ENCODE measurements around the gene MAGI2.
"Not testable (repeated sequence)": the region's sequence is repeated elsewhere in the genome, so short reads cannot be mapped to it uniquely, and the experiment has no call there.

The MAGI2 gene

DNA sequence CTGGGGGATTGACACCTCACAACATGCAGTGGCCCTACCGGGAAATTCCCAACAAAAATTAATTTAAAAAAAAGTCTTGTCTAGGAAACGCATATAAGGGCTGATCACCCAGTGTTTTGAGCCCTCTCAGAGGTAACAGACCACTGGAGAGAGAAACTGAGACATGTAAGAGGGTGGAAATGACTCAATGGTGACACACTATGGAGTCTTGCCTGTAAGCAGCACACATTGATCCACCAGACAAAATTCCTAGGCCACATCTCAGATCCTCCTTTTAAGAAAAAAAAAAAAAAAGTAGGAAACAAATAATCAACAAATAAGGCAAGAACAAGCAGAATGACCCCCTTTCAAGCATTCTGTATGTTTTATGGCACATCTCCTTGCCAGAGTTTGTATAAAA is 296.2 kb downstream of the MAGI2 start:
- DNase-seq (ENCODE audit: low spot score), result no peak

- no peak for DNase-seq (ENCODE audit: low spot score)
These were observed 303.6 kb downstream of the MAGI2 start for GRCh38 chr7:79149831-79150230.

GRCh38 chr7:79142706-79143105 is 310.8 kb downstream of the MAGI2 start:
- DNase-seq (ENCODE audit: low spot score), result no peak

GRCh38 chr7:79141252-79141651 is 312.2 kb downstream of the MAGI2 start:
- DNase-seq (ENCODE audit: low spot score), result no peak

DNA sequence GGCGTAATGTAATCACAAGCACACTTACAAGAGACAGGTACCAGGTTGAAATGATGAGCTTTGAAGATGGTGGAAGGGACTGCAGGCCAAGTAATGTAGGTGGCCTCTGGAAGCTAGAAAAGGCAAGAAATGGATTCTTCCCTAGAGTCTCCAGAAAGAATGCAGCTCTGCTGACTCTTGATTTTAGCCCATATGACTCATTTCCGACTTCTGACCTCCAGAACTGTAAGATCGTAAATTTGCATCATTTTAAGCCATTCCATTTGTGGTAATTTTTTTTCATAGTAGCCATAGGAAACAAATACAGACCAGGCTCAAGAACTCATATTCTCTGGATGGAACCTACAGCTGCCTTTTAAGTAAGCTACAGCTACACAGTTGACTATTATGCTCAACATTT is 315.5 kb downstream of the MAGI2 start:
- no peak for DNase-seq (ENCODE audit: low spot score)

GRCh38 chr7:79132844-79133451 is 320.5 kb downstream of the MAGI2 start:
- no peak for DNase-seq (ENCODE audit: low spot score)

DNA sequence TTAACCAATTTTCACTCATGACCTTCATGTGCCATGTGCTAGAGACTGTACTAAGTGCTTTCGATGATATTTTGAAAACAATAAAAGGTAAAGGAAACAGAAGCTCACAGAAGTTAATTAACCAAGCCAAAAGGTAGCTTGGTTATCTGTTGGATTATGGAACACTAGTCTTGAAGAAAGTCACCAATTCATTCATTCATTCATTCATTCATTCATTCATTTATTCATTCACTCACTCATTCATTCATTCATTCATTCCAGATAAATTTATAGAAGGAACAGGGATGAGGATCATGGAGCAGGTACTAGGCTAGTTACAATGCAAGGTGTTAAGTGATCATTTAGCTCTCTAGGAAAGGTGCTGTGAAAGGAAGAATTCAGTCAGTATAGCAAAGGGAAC is 322.8 kb downstream of the MAGI2 start:
- no peak for DNase-seq (ENCODE audit: low spot score)

- no peak for DNase-seq (ENCODE audit: low spot score)
These were observed 329.1 kb downstream of the MAGI2 start for GRCh38 chr7:79124331-79124730.

DNA sequence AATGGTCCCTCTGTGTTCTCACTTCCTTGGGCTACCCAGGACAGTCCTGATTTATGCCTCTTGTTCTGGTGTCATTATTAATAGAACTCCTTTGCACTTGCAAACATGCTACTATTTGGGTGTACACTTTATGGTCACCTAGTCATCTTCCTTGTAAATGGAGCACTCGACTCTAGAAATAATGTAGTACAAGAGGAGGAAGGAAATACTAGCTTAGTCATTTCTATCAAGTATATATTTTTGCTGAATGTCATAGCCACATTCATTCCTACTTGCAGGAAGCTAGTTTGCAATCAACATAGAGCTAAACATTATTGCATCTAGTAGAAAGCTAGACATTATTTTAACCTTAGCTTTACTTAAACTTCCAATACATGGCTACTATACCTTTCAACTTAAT is 335.3 kb downstream of the MAGI2 start:
- DNase-seq (ENCODE audit: low spot score), result no peak

DNA sequence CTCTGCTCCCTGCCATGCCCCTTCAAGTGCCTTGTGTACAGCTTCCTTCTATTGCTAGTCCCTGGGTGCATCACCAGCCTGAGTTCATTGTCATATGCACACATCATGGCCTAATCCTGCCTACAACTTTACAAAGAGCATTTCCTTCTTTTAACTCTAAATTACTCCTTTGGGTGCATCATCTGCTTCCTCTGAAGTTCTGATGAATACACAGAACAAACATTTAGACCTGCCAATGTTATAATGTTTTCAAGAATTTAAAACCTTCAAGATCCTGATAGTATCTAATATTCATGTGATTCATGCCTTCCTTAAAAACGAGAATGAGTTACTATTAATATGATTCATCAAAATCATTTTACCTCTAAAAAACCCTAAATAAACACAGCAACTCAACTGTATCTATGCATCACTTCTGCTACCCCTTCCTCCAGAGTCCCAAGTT is 357.1 kb downstream of the MAGI2 start:
- DNase-seq (ENCODE audit: low spot score), result no peak

DNA sequence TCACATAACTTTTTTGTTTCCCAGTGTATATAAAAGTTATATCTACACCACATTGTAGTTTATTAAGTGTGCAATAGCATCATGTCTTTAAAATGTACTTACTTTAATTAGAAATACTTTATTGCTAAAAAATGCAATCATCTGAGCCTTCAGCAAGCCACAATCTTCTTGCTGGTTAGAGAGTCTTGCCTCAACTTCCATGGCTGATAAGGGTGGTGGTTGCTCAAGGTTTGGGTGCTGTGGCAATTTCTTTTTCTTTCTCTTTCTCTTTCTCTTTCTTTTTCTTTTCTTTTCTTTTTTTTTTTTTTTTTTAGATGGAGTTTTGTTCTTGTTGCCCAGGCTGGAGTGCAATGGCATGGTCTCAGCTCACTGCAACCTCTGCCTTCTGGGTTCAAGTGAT is 360.0 kb downstream of the MAGI2 start:
- no peak for DNase-seq (ENCODE audit: low spot score)

DNA sequence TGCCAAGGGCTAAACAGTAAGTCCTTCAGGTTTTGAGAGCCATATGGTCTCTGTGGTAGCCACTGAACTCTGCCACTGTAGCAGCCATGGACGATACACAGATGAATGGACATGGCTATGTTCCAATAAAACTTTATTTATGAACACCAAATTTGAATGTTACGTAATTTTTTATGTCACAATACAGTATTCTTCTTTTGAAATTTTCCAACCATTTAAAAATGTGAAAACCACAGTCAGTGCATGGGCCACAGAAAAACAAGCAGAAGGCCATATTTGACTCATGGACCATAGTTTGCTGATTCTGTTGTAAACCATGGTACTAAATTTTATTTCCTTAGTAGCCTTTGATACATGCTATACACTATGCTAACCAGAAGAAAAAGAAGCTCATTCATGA is 361.8 kb downstream of the MAGI2 start:
- no peak for DNase-seq (ENCODE audit: low spot score)

DNA sequence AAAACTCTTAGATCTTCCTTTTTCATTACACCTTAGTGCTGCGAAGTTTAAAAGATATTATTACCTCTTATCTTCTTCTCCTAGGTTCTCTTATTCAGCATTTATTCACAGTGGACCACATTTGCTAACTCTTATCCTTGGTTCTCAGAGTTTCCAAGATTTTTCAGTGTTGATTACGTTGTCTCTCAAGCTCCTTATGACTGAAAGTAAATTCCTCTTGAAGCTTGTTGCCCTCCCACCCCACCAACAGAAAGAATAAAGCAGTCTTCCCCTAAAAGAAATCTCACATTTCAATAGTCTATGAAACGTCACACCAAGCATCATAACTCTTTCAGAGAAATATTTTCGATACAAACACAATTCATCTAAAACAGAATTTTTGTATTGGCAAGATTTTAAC is 362.5 kb downstream of the MAGI2 start:
- DNase-seq (ENCODE audit: low spot score), result no peak

DNA sequence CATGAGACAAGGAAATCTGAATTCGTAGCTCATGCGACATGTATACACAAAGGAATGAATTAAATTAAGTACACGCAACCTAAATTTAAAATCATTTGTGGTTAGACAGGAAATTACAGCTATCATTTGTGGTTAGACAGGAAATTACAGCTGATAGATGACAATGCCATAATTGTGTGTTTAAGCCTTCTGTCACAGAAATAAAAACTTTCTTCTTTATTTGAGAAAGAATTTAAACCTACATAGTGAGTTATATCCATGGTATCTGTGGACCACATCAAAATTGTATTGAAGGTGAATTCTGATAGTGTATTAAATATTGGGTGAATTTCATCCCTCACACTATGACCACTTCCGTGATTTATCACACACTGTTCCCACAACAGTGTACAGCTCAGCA is 362.9 kb downstream of the MAGI2 start:
- no peak for DNase-seq (ENCODE audit: low spot score)

- DNase-seq (ENCODE audit: low spot score), result no peak
These were observed 369.0 kb downstream of the MAGI2 start for GRCh38 chr7:79084423-79084822.

GRCh38 chr7:79079919-79080554 is 373.4 kb downstream of the MAGI2 start:
- no peak for DNase-seq (ENCODE audit: low spot score)

GRCh38 chr7:79078273-79078672 is 375.2 kb downstream of the MAGI2 start:
- DNase-seq (ENCODE audit: low spot score), result no peak

DNA sequence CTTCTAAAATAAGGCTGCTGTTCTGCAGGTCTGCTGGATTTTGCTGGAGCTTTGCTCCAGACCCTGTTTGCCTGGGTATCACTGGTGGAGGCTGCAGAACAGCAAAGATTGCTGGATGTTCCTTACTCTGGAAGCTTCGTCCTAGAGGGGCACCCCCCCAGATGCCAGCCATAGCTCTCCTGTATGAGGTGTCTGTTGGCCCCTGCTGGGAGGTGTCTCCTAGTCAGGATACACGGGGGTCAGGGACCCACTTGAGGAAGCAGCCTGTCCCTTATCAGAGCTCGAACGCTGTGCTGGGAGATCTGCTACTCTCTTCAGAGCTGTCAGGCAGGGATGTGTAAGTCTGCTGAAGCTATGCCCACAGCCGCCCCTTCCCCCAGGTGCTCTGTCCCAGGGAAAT is 382.3 kb downstream of the MAGI2 start:
- DNase-seq (ENCODE audit: low spot score), result not testable (repeated sequence)

GRCh38 chr7:79064187-79064823 is 389.2 kb downstream of the MAGI2 start:
- no peak for DNase-seq (ENCODE audit: low spot score)

DNA sequence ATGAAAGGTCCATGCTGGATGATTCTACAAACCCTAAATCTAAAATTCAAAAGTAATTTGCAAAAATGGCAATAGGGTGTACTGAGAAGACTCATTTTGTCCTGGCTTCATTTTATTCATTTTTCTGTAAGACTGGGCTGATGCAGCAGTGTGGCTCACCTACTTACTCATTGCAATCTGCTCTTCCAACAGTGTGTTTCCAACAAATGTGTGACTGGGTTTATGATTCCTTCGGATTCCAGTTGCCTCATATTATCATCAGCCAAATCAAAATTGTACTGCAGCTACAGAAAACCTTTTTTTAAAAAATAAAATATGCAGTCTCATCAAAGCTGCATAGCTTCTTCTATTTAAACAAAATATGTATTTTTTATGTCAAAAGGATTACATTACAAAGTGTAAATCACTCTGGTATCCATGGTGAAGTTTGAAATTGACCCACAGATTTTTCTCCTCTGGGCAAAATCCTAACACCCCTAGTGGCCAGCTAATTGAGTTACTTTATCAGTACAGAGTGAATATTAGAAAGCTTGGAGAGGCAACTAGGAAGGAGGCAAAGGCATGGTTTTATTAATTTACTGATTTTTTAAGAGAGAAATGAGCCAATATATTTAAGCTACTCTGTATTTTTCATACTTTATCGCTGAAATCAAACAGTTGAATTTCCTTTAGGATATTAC is 390.3 kb downstream of the MAGI2 start:
- DNase-seq (ENCODE audit: low spot score), result no peak

GRCh38 chr7:79060498-79060897 is 393.0 kb downstream of the MAGI2 start:
- no peak for DNase-seq (ENCODE audit: low spot score)

DNA sequence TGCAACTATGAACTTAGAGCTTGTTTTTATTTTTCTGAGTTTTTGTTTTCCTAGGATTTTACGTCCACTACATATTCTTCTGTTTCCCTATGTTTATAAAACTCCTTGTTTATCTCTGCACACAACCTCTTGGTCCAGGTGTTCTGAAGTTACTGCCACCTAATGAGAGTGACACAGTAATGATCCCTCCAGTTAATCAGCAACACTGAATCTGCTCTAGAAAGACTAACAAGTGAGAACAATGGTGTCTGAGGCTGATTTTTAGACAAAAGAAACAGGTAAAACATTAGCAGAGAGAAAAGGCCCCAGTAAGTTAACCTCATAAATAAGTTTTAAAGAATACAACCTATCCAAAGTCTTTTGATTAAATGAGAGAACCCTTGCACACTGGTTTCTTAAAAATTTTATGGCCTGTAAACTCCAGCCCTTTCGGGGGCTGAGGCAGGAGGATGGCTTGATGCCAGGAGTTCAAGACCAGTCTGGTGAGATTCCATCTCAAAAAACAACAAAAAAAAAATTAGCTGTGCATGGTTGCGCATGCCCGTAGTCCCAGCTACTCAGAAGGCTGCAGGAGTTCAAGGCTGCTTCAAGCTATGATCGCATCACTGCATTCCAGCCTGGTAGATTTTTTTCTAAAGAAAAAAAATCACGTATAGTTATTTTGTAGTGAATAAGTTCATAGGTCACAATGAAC is 397.6 kb downstream of the MAGI2 start:
- no peak for DNase-seq (ENCODE audit: low spot score)

All from globus pallidus (tissue), 1 donor.